ENCODE results near the gene EXO1. TPM values are rescaled to one million over a fixed set of nuclear protein-coding genes. Genes with fewer than 3 reads are reported as not detected.

Gene EXO1
- polyA plus RNA-seq, 1 donor (not counting 4 experiments of a cell fraction or from before 2014, with no cell fraction given): 5.4 TPM

DNA sequence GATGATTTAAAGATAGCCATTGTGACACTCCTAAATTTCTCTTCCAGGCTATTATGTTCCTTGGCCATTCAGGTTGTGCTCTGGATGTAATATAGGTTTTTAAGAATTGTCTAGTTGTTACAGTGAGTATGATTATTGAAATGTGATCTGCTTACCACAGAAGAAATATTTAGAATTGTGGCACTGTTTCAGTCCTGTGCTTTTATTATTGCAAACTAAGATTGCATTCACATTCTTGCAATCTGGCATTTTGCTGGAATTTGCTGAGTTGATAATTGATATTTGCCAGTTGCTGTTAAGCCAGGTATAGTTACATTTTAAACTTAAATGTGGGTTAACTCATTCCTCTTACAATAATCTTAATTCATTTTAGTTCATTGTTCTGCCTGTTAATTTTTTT, 22.3 kb downstream of the EXO1 start:
- peaks cover 0 to 7% of the 10 kb centered on the region in 2 experiments for H3K36me3 ChIP-seq (ENCODE audit: control insufficient read depth in 2 of 2, extremely low read depth in 1 of 2, insufficient read depth in 2 of 2, low read length in 2 of 2)
- dilution Hi-C loops (cut with MboI; ENCODE audit: extremely low pct_ligation_motif_present, low sequenced_read_pairs): no loop called here
- H2AFZ ChIP-seq (ENCODE audit: control insufficient read depth, low read length): no peak overlapping the region
- no peak overlapping the region for H3K27ac ChIP-seq (ENCODE audit: control insufficient read depth, insufficient read depth, low read length)
- H3K4me1 ChIP-seq (ENCODE audit: control insufficient read depth, extremely low read depth, insufficient read depth, low read length): no peaks in the 10 kb centered on the region
- TF ChIP-seq EZH2 (IDR thresholded peaks at IDR 0.05; ENCODE audit: low read length): no peak
- TF ChIP-seq, protein P1, sequence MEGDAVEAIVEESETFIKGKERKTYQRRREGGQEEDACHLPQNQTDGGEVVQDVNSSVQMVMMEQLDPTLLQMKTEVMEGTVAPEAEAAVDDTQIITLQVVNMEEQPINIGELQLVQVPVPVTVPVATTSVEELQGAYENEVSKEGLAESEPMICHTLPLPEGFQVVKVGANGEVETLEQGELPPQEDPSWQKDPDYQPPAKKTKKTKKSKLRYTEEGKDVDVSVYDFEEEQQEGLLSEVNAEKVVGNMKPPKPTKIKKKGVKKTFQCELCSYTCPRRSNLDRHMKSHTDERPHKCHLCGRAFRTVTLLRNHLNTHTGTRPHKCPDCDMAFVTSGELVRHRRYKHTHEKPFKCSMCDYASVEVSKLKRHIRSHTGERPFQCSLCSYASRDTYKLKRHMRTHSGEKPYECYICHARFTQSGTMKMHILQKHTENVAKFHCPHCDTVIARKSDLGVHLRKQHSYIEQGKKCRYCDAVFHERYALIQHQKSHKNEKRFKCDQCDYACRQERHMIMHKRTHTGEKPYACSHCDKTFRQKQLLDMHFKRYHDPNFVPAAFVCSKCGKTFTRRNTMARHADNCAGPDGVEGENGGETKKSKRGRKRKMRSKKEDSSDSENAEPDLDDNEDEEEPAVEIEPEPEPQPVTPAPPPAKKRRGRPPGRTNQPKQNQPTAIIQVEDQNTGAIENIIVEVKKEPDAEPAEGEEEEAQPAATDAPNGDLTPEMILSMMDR (optimal IDR thresholded peaks at IDR 0.05 in 1 of 3, IDR thresholded peaks at IDR 0.05 in 1 of 3, conservative IDR thresholded peaks at IDR 0.05 in 1 of 3; ENCODE audit: extremely low read depth in 1 of 3, insufficient read depth in 2 of 3, low read length in 3 of 3): no peak
- H4K20me1 ChIP-seq (ENCODE audit: control insufficient read depth, extremely low read depth, insufficient read depth, low read length): no peaks in the 10 kb centered on the region
- H3K9me3 ChIP-seq (ENCODE audit: control insufficient read depth, low read depth, low read length): no peaks in the 10 kb centered on the region
- H3K9me1 ChIP-seq (ENCODE audit: control insufficient read depth, extremely low read depth, insufficient read depth, low read length): no peaks in the 10 kb centered on the region
- DNase-seq (ENCODE audit: low read depth, low spot score) (no peak), FAIRE-seq (no peak)
- no peak overlapping the region for H3K4me2 ChIP-seq (ENCODE audit: control insufficient read depth, extremely low read depth, insufficient read depth, low read depth, low read length)
- H3K4me3 ChIP-seq (ENCODE audit: control insufficient read depth in 2 of 3, extremely low read depth in 1 of 3, insufficient read depth in 2 of 3, low read depth in 1 of 3, low read length in 3 of 3): no peak overlapping the region
- no peak overlapping the region for H3K9ac ChIP-seq (ENCODE audit: control insufficient read depth, extremely low read depth, insufficient read depth, low read length)
- no peaks in the 10 kb centered on the region for H3K27me3 ChIP-seq (ENCODE audit: control insufficient read depth, extremely low read depth, insufficient read depth, low read length)
- no peaks in the 10 kb centered on the region for H3K79me2 ChIP-seq (ENCODE audit: control insufficient read depth, insufficient read depth, low read length)

DNA sequence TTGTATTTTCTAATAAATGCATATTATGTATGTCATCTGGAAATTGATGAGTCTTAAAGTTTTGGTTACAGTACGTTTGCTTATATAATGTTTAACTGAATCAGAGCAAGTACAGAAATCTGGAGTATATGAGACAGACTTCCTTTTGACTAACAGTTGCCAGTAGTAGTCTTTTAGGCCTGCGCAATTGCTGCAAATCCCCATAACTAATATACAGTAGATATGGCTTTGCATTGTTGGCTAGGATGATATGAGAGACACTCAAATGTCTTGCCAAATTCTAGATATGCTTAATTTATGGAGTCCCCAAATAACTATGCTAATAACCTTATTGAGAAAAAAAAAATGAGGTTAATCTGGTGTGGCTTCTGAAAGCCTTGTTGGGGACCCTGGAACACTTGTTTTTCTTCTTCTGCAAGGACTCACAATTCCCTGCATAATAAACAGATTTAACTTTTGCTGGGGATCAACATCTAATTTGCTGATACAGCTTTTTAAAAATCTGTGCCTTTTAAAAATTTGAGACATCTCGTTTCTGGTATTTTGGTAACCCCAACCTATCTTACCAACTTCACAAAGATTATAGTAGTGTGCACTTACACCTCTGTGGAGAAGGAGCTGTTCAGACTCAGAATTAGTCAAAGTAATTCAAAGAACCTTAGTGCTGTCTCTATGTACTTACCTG, 22.9 kb downstream of the EXO1 start:
- dilution Hi-C loops (cut with MboI; ENCODE audit: extremely low pct_ligation_motif_present, low sequenced_read_pairs): no loop called here
- Histone ChIP-seq H3K9me1 (ENCODE audit: control insufficient read depth, extremely low read depth, insufficient read depth, low read length) (no peaks in the 10 kb centered on the region), H3K4me1 (ENCODE audit: control insufficient read depth, extremely low read depth, insufficient read depth, low read length) (no peaks in the 10 kb centered on the region), H3K9me3 (ENCODE audit: control insufficient read depth, low read depth, low read length) (no peaks in the 10 kb centered on the region), H3K4me3 (ENCODE audit: control insufficient read depth in 2 of 3, extremely low read depth in 1 of 3, insufficient read depth in 2 of 3, low read depth in 1 of 3, low read length in 3 of 3) (no peak overlapping the region), H2AFZ (ENCODE audit: control insufficient read depth, low read length) (no peak overlapping the region), H3K27me3 (ENCODE audit: control insufficient read depth, extremely low read depth, insufficient read depth, low read length) (no peaks in the 10 kb centered on the region), H3K79me2 (ENCODE audit: control insufficient read depth, insufficient read depth, low read length) (no peaks in the 10 kb centered on the region), H3K27ac (ENCODE audit: control insufficient read depth, insufficient read depth, low read length) (no peak overlapping the region), H3K9ac (ENCODE audit: control insufficient read depth, extremely low read depth, insufficient read depth, low read length) (no peak overlapping the region), H3K36me3 (ENCODE audit: control insufficient read depth in 2 of 2, extremely low read depth in 1 of 2, insufficient read depth in 2 of 2, low read length in 2 of 2) (peaks cover 0 to 7% of the 10 kb centered on the region in 2 experiments), H4K20me1 (ENCODE audit: control insufficient read depth, extremely low read depth, insufficient read depth, low read length) (no peaks in the 10 kb centered on the region), H3K4me2 (ENCODE audit: control insufficient read depth, extremely low read depth, insufficient read depth, low read depth, low read length) (no peak overlapping the region)
- TF ChIP-seq, protein P1 (optimal IDR thresholded peaks at IDR 0.05 in 1 of 3, IDR thresholded peaks at IDR 0.05 in 1 of 3, conservative IDR thresholded peaks at IDR 0.05 in 1 of 3; ENCODE audit: extremely low read depth in 1 of 3, insufficient read depth in 2 of 3, low read length in 3 of 3): no peak
- TF ChIP-seq EZH2 (IDR thresholded peaks at IDR 0.05; ENCODE audit: low read length): no peak
- DNase-seq (ENCODE audit: low read depth, low spot score): no peak
- FAIRE-seq: no peak

Data from keratinocyte (primary cell).